Neuron (in vitro differentiated cells): ENCODE data around the gene HLA-DRB1.
"Not testable (repeated sequence)": the region's sequence is repeated elsewhere in the genome, so short reads cannot be mapped to it uniquely, and the experiment has no call there.

Source experiments
- H2AFZ ChIP-seq: one replicate; pipeline ENCODE4 v1.6.1; 2013; ENCODE audit warnings: low read depth, mild to moderate bottlenecking, inconsistent platforms, low read length, moderate library complexity
- H3K27me3 ChIP-seq: one replicate; pipeline ENCODE4 v1.6.1; 2013; ENCODE audit warnings: low read length; ENCODE audit not compliant: insufficient read depth
- H3K36me3 ChIP-seq: one replicate; pipeline ENCODE4 v1.6.1; 2013; ENCODE audit warnings: low read length; ENCODE audit not compliant: insufficient read depth
- H3K4me1 ChIP-seq: one replicate; pipeline ENCODE4 v1.6.1; 2013; ENCODE audit warnings: low read length; ENCODE audit not compliant: insufficient read depth
- H3K4me3 ChIP-seq: 2 replicates; pipeline ENCODE4 v1.5.1; 2013; ENCODE audit warnings: mild to moderate bottlenecking, low read length, moderate library complexity
- H3K9me3 ChIP-seq: one replicate; pipeline ENCODE4 v1.6.1; 2013; ENCODE audit warnings: low read length

HLA-DRB1 gene

GRCh38 chr6:32589596-32590449, at the start of gene HLA-DRB1:
HLA-DRB1 (minus strand) TSS chr6:32589848; CDS start chr6:32589742, 106 bp downstream.
- Histone ChIP-seq H2AFZ (no peak within 1 kb of the TSS), H3K4me1 (no peaks in the 10 kb centered on the region), H3K4me3 (no peak within 1 kb of the TSS), H3K36me3 (no peaks in the 10 kb centered on the region), H3K9me3 (no peaks in the 10 kb centered on the region), H3K27me3 (peaks cover 16% of the 10 kb centered on the region)

GRCh38 chr6:32638532-32639219, 49.0 kb upstream of the HLA-DRB1 start:
- Histone ChIP-seq H3K4me1 (no peaks in the 10 kb centered on the region), H3K27me3 (no peaks in the 10 kb centered on the region), H2AFZ (no peak overlapping the region), H3K4me3 (no peak overlapping the region), H3K9me3 (no peaks in the 10 kb centered on the region), H3K36me3 (no peaks in the 10 kb centered on the region)

DNA sequence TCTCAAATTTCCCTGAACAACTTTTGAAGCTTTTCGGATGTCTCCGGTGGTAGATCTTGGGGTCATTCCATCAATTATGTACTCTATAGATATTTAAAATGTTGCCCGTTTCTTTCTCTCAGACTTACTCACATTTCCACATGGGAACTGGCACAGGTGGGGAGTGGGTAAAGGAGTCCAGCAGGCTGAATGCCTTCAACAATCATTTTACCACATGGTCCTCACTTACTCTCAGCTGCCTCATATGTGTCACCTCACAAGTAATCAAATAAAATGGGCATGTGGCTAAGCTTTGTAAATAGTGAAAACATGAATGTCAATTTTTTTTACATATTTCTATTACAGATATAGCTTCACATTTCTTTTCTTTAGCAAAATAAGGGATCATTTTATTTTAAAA, 48.2 kb upstream of the HLA-DRB1 start:
- Histone ChIP-seq H3K27me3 (no peaks in the 10 kb centered on the region), H3K4me1 (no peaks in the 10 kb centered on the region), H3K36me3 (no peaks in the 10 kb centered on the region), H2AFZ (no peak overlapping the region), H3K4me3 (no peak overlapping the region), H3K9me3 (no peaks in the 10 kb centered on the region)

DNA sequence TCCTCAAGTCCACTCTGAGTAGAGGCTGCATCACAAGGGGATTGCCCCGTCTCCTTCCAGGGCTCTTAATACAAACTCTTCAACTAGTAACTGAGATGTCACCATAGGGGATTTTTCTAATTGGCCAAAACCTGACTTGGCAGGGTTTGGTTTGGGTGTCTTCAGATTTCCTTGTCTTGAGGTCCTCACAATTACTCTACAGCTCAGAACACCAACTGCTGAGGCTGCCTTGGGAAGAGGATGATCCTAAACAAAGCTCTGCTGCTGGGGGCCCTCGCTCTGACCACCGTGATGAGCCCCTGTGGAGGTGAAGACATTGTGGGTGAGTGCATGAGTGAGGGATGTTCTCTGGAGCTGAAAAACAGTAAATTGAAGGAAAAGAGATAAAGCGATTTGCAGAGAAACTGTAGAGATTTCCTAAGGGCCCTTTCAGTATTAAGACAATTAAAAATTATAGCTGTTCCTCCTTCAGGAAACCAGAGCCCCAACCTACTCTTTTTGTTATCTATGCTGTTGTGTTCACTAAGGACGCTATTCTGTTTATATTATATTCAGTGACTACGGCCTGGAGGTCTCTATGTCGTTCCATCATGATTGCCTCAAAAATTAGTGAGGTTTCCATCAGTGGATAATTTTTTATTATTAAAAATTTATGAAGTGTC, 47.7 kb upstream of the HLA-DRB1 start, which contains the start of gene HLA-DQA1:
HLA-DQA1 (plus strand) TSS at position 188 of the 662 bp plus-strand sequence; CDS start at position 241, 53 bp downstream.
- H3K36me3 ChIP-seq = no peaks in the 10 kb centered on the region
- no peak within 1 kb of the TSS for H2AFZ ChIP-seq
- no peaks in the 10 kb centered on the region for H3K9me3 ChIP-seq
- H3K4me1 ChIP-seq = no peaks in the 10 kb centered on the region
- H3K27me3 ChIP-seq = no peaks in the 10 kb centered on the region
- H3K4me3 ChIP-seq = no peak within 1 kb of the TSS

GRCh38 chr6:32635526-32636123, 46.0 kb upstream of the HLA-DRB1 start:
- Histone ChIP-seq H2AFZ (no peak overlapping the region), H3K9me3 (no peaks in the 10 kb centered on the region), H3K27me3 (no peaks in the 10 kb centered on the region), H3K36me3 (no peaks in the 10 kb centered on the region), H3K4me3 (no peak overlapping the region), H3K4me1 (no peaks in the 10 kb centered on the region)

DNA sequence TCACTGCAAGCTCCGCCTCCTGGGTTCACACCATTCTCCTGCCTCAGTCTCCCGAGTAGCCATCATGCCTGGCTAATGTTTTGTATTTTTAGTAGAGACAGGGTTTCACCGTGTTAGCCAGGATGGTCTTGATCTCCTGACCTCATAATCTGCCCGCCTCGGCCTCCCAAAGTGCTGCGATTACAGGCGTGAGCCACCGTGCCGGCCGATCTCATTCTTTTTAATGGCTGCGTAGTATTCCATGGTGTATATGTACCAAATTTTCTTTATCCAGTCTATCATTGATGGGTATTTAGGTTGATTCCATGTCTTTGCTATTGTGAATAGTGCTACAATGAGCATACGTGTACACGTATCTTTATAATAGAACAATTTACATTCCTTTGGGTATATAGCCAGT, 40.1 kb upstream of the HLA-DRB1 start:
- not testable (repeated sequence) for H3K4me1 ChIP-seq, H3K4me3 ChIP-seq, H3K27me3 ChIP-seq, H3K9me3 ChIP-seq, H2AFZ ChIP-seq, H3K36me3 ChIP-seq

- Histone ChIP-seq H2AFZ (no peak overlapping the region), H3K4me3 (no peak overlapping the region), H3K9me3 (no peaks in the 10 kb centered on the region), H3K4me1 (no peaks in the 10 kb centered on the region), H3K36me3 (no peaks in the 10 kb centered on the region), H3K27me3 (no peaks in the 10 kb centered on the region)
Observed at GRCh38 chr6:32627831-32628230, 38.2 kb upstream of the HLA-DRB1 start.

DNA sequence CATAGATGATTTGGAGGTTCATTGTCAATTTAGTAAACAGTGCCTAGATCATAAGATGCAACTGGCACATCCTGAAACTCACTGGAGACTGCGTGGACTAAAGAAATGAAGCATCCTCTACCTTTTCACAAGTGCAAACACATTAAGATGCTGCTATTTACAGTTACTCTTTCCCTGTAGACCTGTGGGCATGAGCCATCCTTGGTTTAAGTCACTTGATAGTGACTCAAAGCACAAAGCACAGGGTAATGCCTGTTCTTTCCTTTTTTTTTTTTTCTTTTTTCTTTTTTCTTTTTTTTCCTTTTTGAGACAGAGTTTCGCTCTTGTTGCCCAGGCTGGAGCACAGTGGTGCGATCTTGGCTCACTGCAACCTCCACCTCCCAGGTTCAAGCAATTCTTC, 37.6 kb upstream of the HLA-DRB1 start:
- no peaks in the 10 kb centered on the region for H3K36me3 ChIP-seq
- no peaks in the 10 kb centered on the region for H3K27me3 ChIP-seq
- H3K9me3 ChIP-seq = no peaks in the 10 kb centered on the region
- H3K4me3 ChIP-seq = no peak overlapping the region
- no peak overlapping the region for H2AFZ ChIP-seq
- no peaks in the 10 kb centered on the region for H3K4me1 ChIP-seq

DNA sequence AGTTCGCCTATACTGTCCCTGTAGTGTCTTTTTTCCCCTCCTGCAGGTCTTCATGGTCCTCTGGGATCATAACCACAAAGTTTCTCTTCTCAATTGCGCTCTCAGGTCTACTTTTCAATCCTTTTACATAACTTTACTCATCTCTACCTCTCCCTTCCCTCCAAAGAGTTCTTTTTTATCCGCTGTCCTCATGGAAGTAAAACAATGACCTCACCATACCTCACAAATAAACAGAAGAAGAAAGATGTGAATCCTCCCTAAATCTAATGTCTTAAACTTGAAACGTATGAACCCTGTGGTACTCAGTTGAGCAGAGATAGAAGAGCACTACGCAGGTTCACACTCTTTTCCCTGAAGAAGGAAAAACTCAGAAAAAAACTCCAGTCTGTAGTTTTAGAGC, 35.5 kb upstream of the HLA-DRB1 start:
- no peak overlapping the region for H2AFZ ChIP-seq
- no peak overlapping the region for H3K4me3 ChIP-seq
- H3K4me1 ChIP-seq = no peaks in the 10 kb centered on the region
- no peaks in the 10 kb centered on the region for H3K27me3 ChIP-seq
- H3K9me3 ChIP-seq = no peaks in the 10 kb centered on the region
- no peaks in the 10 kb centered on the region for H3K36me3 ChIP-seq

DNA sequence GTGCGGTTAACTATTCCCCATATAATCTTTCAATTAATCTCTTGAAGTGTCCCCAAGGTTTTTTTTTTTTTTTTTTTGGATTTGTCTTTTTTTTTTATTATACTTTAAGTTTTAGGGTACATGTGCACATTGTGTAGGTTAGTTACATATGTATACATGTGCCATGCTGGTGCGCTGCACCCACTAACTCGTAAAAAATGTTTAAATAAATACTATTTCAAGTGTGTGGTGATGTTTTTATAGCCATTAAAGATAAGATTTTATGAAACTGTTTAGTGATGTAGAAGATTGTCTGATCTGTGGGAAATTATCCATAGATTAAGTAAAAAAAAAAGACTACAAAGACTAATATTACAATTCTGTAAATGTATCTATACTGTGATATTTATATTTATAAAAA, 34.9 kb upstream of the HLA-DRB1 start:
- no peak overlapping the region for H2AFZ ChIP-seq
- H3K36me3 ChIP-seq = no peaks in the 10 kb centered on the region
- no peak overlapping the region for H3K4me3 ChIP-seq
- no peaks in the 10 kb centered on the region for H3K4me1 ChIP-seq
- no peaks in the 10 kb centered on the region for H3K9me3 ChIP-seq
- H3K27me3 ChIP-seq = no peaks in the 10 kb centered on the region

- no peaks in the 10 kb centered on the region for H3K36me3 ChIP-seq
- no peak overlapping the region for H2AFZ ChIP-seq
- H3K27me3 ChIP-seq = no peaks in the 10 kb centered on the region
- no peaks in the 10 kb centered on the region for H3K4me1 ChIP-seq
- H3K9me3 ChIP-seq = no peaks in the 10 kb centered on the region
- no peak overlapping the region for H3K4me3 ChIP-seq
Observed at GRCh38 chr6:32623693-32624092, 34.0 kb upstream of the HLA-DRB1 start.

DNA sequence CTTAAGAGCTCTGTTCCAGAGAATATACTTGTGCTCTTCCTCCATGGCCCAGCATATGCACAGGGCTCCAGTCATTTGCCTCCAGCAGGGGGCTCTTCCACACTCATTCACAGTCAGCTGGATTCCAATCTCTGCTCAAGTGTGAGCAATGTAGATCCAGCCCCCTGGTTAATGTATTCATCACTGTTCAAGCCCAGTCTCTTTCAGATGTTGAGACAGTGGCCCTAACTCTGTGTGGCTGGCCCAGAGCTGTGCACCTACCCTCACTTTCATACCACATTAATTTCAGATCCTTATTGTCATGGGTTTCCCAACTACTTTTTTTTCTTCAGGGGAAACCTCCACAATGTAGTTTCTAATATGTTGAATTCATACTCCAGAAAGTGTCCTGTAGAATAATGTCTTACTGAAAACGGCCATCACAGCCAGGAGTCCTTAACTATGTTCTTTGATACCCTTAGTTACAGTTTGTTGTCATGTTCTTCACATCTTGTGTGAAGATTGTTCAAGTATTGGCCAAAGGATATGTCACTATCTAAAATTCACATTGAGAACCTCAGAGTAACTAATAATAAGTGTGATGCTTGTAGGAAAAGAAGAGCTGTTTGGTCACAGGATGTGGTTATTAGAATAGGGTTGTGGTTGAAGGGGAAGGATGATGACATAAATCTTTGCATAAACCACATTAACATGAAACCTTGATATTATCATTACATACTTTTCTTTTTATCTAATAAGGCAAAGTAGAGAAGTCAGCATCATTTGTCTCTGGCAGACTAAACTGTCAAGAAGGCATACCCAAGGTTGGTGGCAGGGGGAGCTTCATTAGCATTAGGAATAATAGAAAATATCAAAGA, 33.1 kb upstream of the HLA-DRB1 start:
- H3K4me3 ChIP-seq = no peak overlapping the region
- H3K9me3 ChIP-seq = no peaks in the 10 kb centered on the region
- no peak overlapping the region for H2AFZ ChIP-seq
- no peaks in the 10 kb centered on the region for H3K4me1 ChIP-seq
- no peaks in the 10 kb centered on the region for H3K36me3 ChIP-seq
- no peaks in the 10 kb centered on the region for H3K27me3 ChIP-seq
